K562 (cell line): ENCODE measurements around the gene SPDYA. TPM values are rescaled to one million over a fixed set of nuclear protein-coding genes. Genes with fewer than 3 reads are reported as not detected.

Experiments used
- FOXJ2 ChIP-seq: fragments of 200-800 bp; sonication (Bioruptor generic); IDR thresholded peaks from 2 replicates; pipeline ENCODE4 v1.6.1; 2016; ENCODE audit warnings: missing genetic modification characterization, missing compliant biosample characterization
- FOXK2 ChIP-seq, 2 experiments: fragments of 450-650 bp; IDR thresholded peaks in 1 of 2; conservative IDR thresholded peaks in 1 of 2; 2 replicates each; pipeline ENCODE4 v1.6.1; 2016; ENCODE audit warnings: low read depth in 2 of 2, mild to moderate bottlenecking in 1 of 2
- HSF4 ChIP-seq: fragments of 250-450 bp; sonication (Bioruptor Pico); IDR thresholded peaks from 2 replicates; pipeline ENCODE4 v2.1.2; 2022; ENCODE audit warnings: mild to moderate bottlenecking, moderate library complexity, borderline replicate concordance
- PHF20 ChIP-seq: fragments of 450-650 bp; IDR thresholded peaks from 2 replicates; pipeline ENCODE4 v1.6.1; 2018; ENCODE audit not compliant: partially characterized antibody
- POLR2A ChIP-seq: fragments of 450-650 bp; conservative IDR thresholded peaks from 2 replicates; pipeline ENCODE4 v1.6.1; 2016
- PYGO2 ChIP-seq: fragments of 450-650 bp; IDR thresholded peaks from 2 replicates; pipeline ENCODE4 v1.6.1; 2016; ENCODE audit warnings: mild to moderate bottlenecking, missing genetic modification characterization, moderate library complexity, missing compliant biosample characterization
- RBBP5 ChIP-seq: fragments of 200-600 bp; sonication (generic); IDR thresholded peaks from 2 replicates; pipeline ENCODE4 v1.6.1; 2012; ENCODE audit warnings: borderline replicate concordance, mild to moderate bottlenecking, low read length, control low read depth, inconsistent platforms; ENCODE audit not compliant: insufficient read depth, poor library complexity, severe bottlenecking
- RBM22 ChIP-seq: fragments of 200-400 bp; formaldehyde crosslinking; IDR thresholded peaks from 2 replicates; pipeline ENCODE4 v1.6.1; 2018; ENCODE audit warnings: low read length, low read depth; ENCODE audit not compliant: poor library complexity, severe bottlenecking
- SNIP1 ChIP-seq: fragments of 450-650 bp; IDR thresholded peaks from 2 replicates; pipeline ENCODE4 v1.7.1; 2017; ENCODE audit warnings: low read depth, mild to moderate bottlenecking
- TAF1 ChIP-seq: IDR thresholded peaks from 2 replicates; pipeline ENCODE4 v1.6.1; 2011; ENCODE audit warnings: mild to moderate bottlenecking, low read length, moderate library complexity; ENCODE audit not compliant: insufficient read depth, control insufficient read depth, severe bottlenecking; ENCODE audit errors: extremely low read depth
- TOE1 ChIP-seq, 2 experiments: fragments of 450-650 bp in 1 of 2; sonication (generic) in 1 of 2; formaldehyde crosslinking in 1 of 2; IDR thresholded peaks; 2 replicates each; pipeline versions ENCODE4 v1.7.1 to v1.8.0; 2016 to 2022; ENCODE audit warnings: borderline replicate concordance in 2 of 2, mild to moderate bottlenecking in 2 of 2, antibody characterized with exemption in 1 of 2, inconsistent platforms in 1 of 2, low read depth in 1 of 2, missing genetic modification reagents in 1 of 2, moderate library complexity in 1 of 2
- TRIM28 ChIP-seq: fragments of 450-650 bp; IDR thresholded peaks from 2 replicates; pipeline ENCODE4 v1.6.1; 2017
- polyA plus RNA-seq, 8 experiments: library from polyadenylated mRNA; depleted of rRNA in 4 of 8; stranded (reverse) in 5 of 8; unstranded in 3 of 8; fragments of >200 nt; fragmentation: Nextera tagmentation in 2 of 8; fragmentation: Illumina TruSeq in 1 of 8; extraction: Ambion mirVana in 2 of 8; extraction: Trizol in 1 of 8; gene quantifications; 2 replicates each; pipeline versions ENCODE4 v1.2.1 to v1.2.3, GENCODE V29; 2011 to 2014; ENCODE audit warnings: inconsistent platforms in 1 of 8, missing spikeins in 1 of 8
- total RNA-seq, 7 experiments: library from RNA; depleted of rRNA in 6 of 7; stranded (reverse); fragments of >200 nt in 6 of 7; fragmentation: Illumina TruSeq in 2 of 7; extraction: Trizol in 2 of 7; gene quantifications; 2 replicates each; pipeline versions ENCODE4 v1.2.1 to v1.2.3, GENCODE V29; 2011 to 2021; ENCODE audit warnings: low replicate concordance in 1 of 7
- TF ChIP-seq, protein P1 (sequence below): fragments of 250-450 bp; sonication (Bioruptor Pico); IDR thresholded peaks from 2 replicates; pipeline ENCODE4 v1.8.0; 2021; ENCODE audit warnings: moderate library complexity, mild to moderate bottlenecking, inconsistent platforms
- TF ChIP-seq, protein P2 (sequence below), 2 experiments: IDR thresholded peaks; 2 replicates each; pipeline ENCODE4 v1.6.1; 2011; ENCODE audit warnings: borderline replicate concordance in 1 of 2, control low read depth in 1 of 2, low read depth in 1 of 2, low read length in 1 of 2, mild to moderate bottlenecking in 1 of 2, mixed read lengths in 1 of 2, moderate library complexity in 1 of 2; ENCODE audit not compliant: insufficient read depth in 1 of 2, insufficient read length in 1 of 2, poor library complexity in 1 of 2, severe bottlenecking in 1 of 2; ENCODE audit errors: extremely low read depth in 1 of 2
- TF ChIP-seq, protein P3 (sequence below), 2 experiments: fragments of 200-800 bp in 1 of 2; sonication (Bioruptor generic) in 1 of 2; sonication (generic) in 1 of 2; formaldehyde crosslinking in 1 of 2; IDR thresholded peaks in 1 of 2; conservative IDR thresholded peaks in 1 of 2; 2 replicates each; pipeline versions ENCODE4 v1.5.0 to v1.6.1; 2016 to 2020; ENCODE audit warnings: missing compliant biosample characterization in 1 of 2, missing genetic modification characterization in 1 of 2, missing genetic modification reagents in 1 of 2
- TF ChIP-seq, protein P4 (sequence below): fragments of 250-450 bp; sonication (Bioruptor Pico); IDR thresholded peaks from 2 replicates; pipeline ENCODE4 v1.5.0; 2021; ENCODE audit warnings: mild to moderate bottlenecking, borderline replicate concordance

The SPDYA gene
- total and polyA plus RNA-seq, 9 of the 15 experiments (the other 6 are each of a cell fraction or from before 2014, with no cell fraction given) = 0.05 to 1.6 (median 0.30) TPM; not detected in 1

DNA sequence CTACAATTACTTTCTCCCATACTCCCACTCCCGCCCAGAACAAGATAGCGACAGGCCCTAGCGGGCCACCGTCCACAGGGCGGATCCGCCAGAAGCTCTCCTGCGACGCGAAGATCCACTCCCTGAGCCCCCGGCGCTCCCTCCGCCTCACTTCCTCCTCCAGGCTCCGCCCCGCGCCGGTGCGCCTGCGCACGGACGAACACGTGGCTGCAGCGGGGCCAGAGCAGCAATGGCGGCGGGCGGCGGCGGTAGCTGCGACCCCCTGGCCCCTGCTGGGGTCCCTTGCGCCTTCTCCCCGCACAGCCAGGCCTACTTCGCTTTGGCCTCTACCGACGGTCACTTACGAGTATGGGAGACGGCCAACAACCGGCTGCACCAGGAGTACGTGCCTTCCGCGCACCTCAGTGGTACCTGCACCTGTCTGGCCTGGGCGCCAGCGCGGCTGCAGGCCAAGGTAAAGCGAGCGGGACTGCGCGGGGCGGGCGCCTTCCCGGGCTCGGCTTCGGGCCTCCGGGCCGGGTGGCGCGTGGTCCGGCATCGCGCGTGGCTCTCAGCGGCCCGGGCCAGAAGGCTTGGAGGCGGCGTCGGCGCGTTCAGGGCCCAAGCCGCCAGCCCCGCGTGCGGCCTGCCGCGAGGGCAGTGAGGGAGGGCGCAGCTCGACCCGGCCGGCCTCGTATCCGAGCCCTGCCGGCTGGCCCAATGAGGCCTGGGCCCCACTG is 84.0 kb downstream of the SPDYA start, which contains the start of gene WDR43 (continued):
- TF ChIP-seq, protein P1, sequence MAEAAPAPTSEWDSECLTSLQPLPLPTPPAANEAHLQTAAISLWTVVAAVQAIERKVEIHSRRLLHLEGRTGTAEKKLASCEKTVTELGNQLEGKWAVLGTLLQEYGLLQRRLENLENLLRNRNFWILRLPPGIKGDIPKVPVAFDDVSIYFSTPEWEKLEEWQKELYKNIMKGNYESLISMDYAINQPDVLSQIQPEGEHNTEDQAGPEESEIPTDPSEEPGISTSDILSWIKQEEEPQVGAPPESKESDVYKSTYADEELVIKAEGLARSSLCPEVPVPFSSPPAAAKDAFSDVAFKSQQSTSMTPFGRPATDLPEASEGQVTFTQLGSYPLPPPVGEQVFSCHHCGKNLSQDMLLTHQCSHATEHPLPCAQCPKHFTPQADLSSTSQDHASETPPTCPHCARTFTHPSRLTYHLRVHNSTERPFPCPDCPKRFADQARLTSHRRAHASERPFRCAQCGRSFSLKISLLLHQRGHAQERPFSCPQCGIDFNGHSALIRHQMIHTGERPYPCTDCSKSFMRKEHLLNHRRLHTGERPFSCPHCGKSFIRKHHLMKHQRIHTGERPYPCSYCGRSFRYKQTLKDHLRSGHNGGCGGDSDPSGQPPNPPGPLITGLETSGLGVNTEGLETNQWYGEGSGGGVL = no peak
- no peak for TF ChIP-seq PYGO2 (tag)
- peak; percentile 98 for TF ChIP-seq TOE1 (IDR thresholded peaks at IDR 0.05; ENCODE audit: borderline replicate concordance)
- TF ChIP-seq TOE1 (CRISPR knock-in tag; IDR thresholded peaks at IDR 0.05; ENCODE audit: borderline replicate concordance, low read depth) = no peak
- TF ChIP-seq FOXK2 (conservative IDR thresholded peaks at IDR 0.05 in 1 of 2, IDR thresholded peaks at IDR 0.05 in 1 of 2; ENCODE audit: low read depth in 2 of 2) = peak; percentile 83 to 84
- peak; percentile 60 for TF ChIP-seq RBM22
- peak; percentile 95 for TF ChIP-seq TAF1
- TF ChIP-seq, protein P2, sequence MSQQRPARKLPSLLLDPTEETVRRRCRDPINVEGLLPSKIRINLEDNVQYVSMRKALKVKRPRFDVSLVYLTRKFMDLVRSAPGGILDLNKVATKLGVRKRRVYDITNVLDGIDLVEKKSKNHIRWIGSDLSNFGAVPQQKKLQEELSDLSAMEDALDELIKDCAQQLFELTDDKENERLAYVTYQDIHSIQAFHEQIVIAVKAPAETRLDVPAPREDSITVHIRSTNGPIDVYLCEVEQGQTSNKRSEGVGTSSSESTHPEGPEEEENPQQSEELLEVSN (IDR thresholded peaks at IDR 0.05; ENCODE audit: borderline replicate concordance in 1 of 2, extremely low read depth in 1 of 2, insufficient read depth in 1 of 2, insufficient read length in 1 of 2, low read depth in 1 of 2, low read length in 1 of 2, poor library complexity in 1 of 2, severe bottlenecking in 1 of 2) = peak; percentile 57 to 64
- TF ChIP-seq PHF20 = peak; percentile 76
- no peak for TF ChIP-seq FOXJ2 (tag)
- peak; percentile 87 for TF ChIP-seq RBBP5
- TF ChIP-seq, protein P3, sequence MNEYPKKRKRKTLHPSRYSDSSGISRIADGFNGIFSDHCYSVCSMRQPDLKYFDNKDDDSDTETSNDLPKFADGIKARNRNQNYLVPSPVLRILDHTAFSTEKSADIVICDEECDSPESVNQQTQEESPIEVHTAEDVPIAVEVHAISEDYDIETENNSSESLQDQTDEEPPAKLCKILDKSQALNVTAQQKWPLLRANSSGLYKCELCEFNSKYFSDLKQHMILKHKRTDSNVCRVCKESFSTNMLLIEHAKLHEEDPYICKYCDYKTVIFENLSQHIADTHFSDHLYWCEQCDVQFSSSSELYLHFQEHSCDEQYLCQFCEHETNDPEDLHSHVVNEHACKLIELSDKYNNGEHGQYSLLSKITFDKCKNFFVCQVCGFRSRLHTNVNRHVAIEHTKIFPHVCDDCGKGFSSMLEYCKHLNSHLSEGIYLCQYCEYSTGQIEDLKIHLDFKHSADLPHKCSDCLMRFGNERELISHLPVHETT (CRISPR knock-in tag; conservative IDR thresholded peaks at IDR 0.05 in 1 of 2, IDR thresholded peaks at IDR 0.05 in 1 of 2) = no peak
- 0 out of 2 replicates have a peak, but pooled peaks have one; percentile 4 for TF ChIP-seq TRIM28
- TF ChIP-seq HSF4 (CRISPR knock-in tag) = no peak
- TF ChIP-seq, protein P4, sequence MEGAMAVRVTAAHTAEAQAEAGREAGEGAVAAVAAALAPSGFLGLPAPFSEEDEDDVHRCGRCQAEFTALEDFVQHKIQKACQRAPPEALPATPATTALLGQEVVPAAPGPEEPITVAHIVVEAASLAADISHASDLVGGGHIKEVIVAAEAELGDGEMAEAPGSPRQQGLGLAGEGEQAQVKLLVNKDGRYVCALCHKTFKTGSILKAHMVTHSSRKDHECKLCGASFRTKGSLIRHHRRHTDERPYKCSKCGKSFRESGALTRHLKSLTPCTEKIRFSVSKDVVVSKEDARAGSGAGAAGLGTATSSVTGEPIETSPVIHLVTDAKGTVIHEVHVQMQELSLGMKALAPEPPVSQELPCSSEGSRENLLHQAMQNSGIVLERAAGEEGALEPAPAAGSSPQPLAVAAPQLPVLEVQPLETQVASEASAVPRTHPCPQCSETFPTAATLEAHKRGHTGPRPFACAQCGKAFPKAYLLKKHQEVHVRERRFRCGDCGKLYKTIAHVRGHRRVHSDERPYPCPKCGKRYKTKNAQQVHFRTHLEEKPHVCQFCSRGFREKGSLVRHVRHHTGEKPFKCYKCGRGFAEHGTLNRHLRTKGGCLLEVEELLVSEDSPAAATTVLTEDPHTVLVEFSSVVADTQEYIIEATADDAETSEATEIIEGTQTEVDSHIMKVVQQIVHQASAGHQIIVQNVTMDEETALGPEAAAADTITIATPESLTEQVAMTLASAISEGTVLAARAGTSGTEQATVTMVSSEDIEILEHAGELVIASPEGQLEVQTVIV (CRISPR knock-in tag) = no peak
- TF ChIP-seq SNIP1 = no peak
- TF ChIP-seq POLR2A = peak; percentile 95
